Measurements from ENCODE around the gene APH1A.
"Not testable (repeated sequence)": the region's sequence is repeated elsewhere in the genome, so short reads cannot be mapped to it uniquely, and the experiment has no call there.

The APH1A gene

DNA sequence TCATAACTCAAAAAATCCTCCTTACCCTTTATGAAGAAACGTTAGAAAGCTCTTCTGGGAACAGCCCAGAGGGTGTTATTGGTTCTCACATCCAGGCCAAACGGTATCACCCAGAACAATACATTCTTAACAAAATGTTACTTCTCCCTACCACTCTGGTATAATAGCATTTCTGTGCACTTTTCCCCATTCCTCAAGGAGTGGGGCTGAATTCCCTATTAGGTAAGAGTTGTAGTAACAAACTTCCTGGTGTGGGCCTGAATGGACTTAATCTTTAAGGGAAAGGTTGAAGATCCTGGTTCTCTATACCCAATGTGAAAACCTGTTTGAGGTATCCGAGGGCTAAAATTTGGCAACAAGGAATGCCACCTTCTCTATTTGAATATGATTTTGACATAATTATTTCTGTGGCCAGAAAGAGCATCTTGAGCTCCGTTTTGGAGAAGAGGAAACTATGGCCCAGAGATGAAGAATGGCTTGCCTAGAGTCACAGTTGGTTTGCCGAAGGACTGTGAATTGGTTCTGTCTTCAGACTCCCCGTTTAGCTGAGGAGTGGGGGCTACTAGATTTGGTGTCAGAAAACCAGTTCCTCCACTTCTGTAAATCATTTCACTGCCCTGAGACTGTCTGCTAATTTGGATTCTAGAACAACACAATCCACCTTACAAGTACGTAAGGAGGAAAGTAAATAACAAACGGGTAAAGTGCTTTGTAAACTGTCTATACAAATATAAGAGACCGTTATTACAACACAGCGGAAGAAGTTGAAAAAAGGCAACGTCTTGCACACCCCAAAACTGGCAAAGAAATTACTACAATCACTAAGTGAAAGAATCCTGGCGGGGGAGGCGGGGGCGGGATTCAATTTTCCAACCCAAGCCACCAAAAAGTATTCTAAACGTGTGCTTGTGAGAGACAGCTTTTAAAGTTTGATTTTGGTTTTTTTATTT, 35.2 kb downstream of the APH1A start:
- Histone ChIP-seq H3K9me3 (ENCODE audit: control insufficient read depth, insufficient read depth, low read length) (no peaks in the 10 kb centered on the region), H3K9ac (ENCODE audit: low read depth, low read length) (peak overlapping the region; percentile 96), H3K36me3 (ENCODE audit: insufficient read depth, low read length) (peaks cover 5% of the 10 kb centered on the region; the same call in 1 of the 2 replicates), H3K4me1 (ENCODE audit: insufficient read depth, low read length) (peaks cover 10% of the 10 kb centered on the region)

- not testable (repeated sequence) for H3K9ac ChIP-seq (ENCODE audit: low read depth, low read length); H3K9me3 ChIP-seq (ENCODE audit: control insufficient read depth, insufficient read depth, low read length)
- peaks cover 10% of the 10 kb centered on the region for H3K4me1 ChIP-seq (ENCODE audit: insufficient read depth, low read length)
Observed at GRCh38 chr1:150232921-150233320, 35.9 kb downstream of the APH1A start.

GRCh38 chr1:150228246-150228645, 40.6 kb downstream of the APH1A start:
- not testable (repeated sequence) for H3K9me3 ChIP-seq (ENCODE audit: control insufficient read depth, insufficient read depth, low read length); H3K4me1 ChIP-seq (ENCODE audit: insufficient read depth, low read length); H3K9ac ChIP-seq (ENCODE audit: low read depth, low read length)
- peaks cover 20% of the 10 kb centered on the region; the same call in 1 of the 2 replicates for H3K36me3 ChIP-seq (ENCODE audit: insufficient read depth, low read length)

More at GRCh38 chr1:150232921-150233320, 35.9 kb downstream of the APH1A start:
- not testable (repeated sequence) for H3K36me3 ChIP-seq (ENCODE audit: insufficient read depth, low read length)

DNA sequence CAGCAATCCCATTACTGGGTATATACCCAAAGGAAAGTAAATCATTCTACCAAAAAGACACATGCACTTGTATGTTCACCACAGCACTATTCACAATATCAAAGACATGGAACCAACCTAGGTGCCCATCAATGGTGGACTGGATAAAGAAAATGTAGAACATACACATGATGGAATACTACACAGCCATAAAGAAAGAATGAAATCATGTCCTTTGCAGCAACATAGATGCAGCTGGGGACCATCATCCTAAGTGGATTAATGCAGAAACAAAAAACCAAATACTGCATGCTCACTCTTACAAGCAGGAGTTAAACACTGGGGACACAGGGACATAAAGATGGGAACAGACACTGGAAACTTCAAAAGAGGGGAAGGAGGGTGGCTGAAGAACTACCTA, 41.6 kb downstream of the APH1A start:
- H3K36me3 ChIP-seq (ENCODE audit: insufficient read depth, low read length) = peaks cover 20% of the 10 kb centered on the region; the same call in 1 of the 2 replicates
- no peaks in the 10 kb centered on the region for H3K4me1 ChIP-seq (ENCODE audit: insufficient read depth, low read length)
- H3K9ac ChIP-seq (ENCODE audit: low read depth, low read length) = no peak overlapping the region
- H3K9me3 ChIP-seq (ENCODE audit: control insufficient read depth, insufficient read depth, low read length) = no peaks in the 10 kb centered on the region

- peaks cover 18% of the 10 kb centered on the region; the same call in 1 of the 2 replicates for H3K36me3 ChIP-seq (ENCODE audit: insufficient read depth, low read length)
- no peaks in the 10 kb centered on the region for H3K9me3 ChIP-seq (ENCODE audit: control insufficient read depth, insufficient read depth, low read length)
- H3K9ac ChIP-seq (ENCODE audit: low read depth, low read length) = no peak overlapping the region
- no peaks in the 10 kb centered on the region for H3K4me1 ChIP-seq (ENCODE audit: insufficient read depth, low read length)
Observed at GRCh38 chr1:150226486-150226885, 42.3 kb downstream of the APH1A start.

GRCh38 chr1:150225546-150225945, 43.3 kb downstream of the APH1A start:
- Histone ChIP-seq H3K9ac (ENCODE audit: low read depth, low read length) (no peak overlapping the region), H3K4me1 (ENCODE audit: insufficient read depth, low read length) (no peaks in the 10 kb centered on the region), H3K9me3 (ENCODE audit: control insufficient read depth, insufficient read depth, low read length) (no peaks in the 10 kb centered on the region), H3K36me3 (ENCODE audit: insufficient read depth, low read length) (peaks cover 18% of the 10 kb centered on the region; the same call in 1 of the 2 replicates)

DNA sequence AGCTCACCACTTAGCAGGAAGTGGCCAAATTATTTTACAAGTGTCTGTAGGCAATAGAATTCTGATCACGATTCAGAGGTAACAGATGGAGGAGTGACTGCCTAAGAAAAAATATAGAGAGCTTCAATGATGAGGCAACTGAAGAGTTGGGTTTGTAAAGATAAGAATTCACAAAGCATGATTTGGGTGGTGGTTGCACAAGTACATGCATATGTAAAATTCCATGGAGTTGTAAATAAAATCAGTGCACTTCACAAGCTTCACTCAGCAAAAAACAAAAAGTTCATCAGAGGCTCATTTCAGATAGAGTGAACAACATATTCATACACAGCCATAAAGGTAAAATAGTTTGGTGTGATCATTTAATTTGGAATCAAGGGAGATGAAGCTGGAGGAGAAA, 43.8 kb downstream of the APH1A start:
- Histone ChIP-seq H3K36me3 (ENCODE audit: insufficient read depth, low read length) (peaks cover 19% of the 10 kb centered on the region; the same call in 1 of the 2 replicates), H3K9me3 (ENCODE audit: control insufficient read depth, insufficient read depth, low read length) (no peaks in the 10 kb centered on the region), H3K9ac (ENCODE audit: low read depth, low read length) (no peak overlapping the region), H3K4me1 (ENCODE audit: insufficient read depth, low read length) (no peaks in the 10 kb centered on the region)

- no peak overlapping the region for H3K9ac ChIP-seq (ENCODE audit: low read depth, low read length)
- H3K9me3 ChIP-seq (ENCODE audit: control insufficient read depth, insufficient read depth, low read length) = no peaks in the 10 kb centered on the region
- peaks cover 18% of the 10 kb centered on the region; the same call in 1 of the 2 replicates for H3K36me3 ChIP-seq (ENCODE audit: insufficient read depth, low read length)
- no peaks in the 10 kb centered on the region for H3K4me1 ChIP-seq (ENCODE audit: insufficient read depth, low read length)
Observed at GRCh38 chr1:150221552-150221951, 47.3 kb downstream of the APH1A start.

DNA sequence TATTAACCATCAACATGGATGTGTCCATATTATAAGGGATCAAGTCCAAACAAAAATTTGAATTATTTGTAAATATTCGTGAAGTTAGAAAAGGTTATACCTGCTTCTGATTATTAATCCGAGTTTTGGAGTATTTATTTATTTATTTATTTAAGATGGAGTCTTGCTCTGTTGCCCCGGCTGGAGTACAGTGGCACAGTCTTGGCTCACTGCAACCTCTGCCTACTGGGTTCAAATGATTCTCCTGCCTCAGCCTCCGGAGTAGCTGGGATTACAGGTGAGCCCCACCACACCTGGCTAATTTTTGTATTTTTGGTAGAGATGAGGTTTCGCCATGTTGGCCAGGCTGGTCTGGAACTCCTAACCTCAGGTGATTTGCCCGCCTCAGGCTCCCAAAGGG, 53.0 kb downstream of the APH1A start:
- H3K9me3 ChIP-seq (ENCODE audit: control insufficient read depth, insufficient read depth, low read length); H3K36me3 ChIP-seq (ENCODE audit: insufficient read depth, low read length); H3K4me1 ChIP-seq (ENCODE audit: insufficient read depth, low read length); H3K9ac ChIP-seq (ENCODE audit: low read depth, low read length): not testable (repeated sequence)

Data from ES-I3 (cell line).